Neural progenitor cell (in vitro differentiated cells): ENCODE data around the gene NSMF. TPM values are rescaled to one million over a fixed set of nuclear protein-coding genes. Genes with fewer than 3 reads are reported as not detected.

Source experiments
- DNase-seq: peaks from one replicate; pipeline ENCODE4 v3.0.0-alpha.2; 2016; ENCODE audit warnings: low spot score
- H2AFZ ChIP-seq: fragments of 200-600 bp; sonication (generic); replicated peaks from 2 replicates; pipeline ENCODE4 v1.6.1; 2016; ENCODE audit warnings: antibody characterized with exemption
- H3F3A ChIP-seq: fragments of 200-600 bp; sonication (generic); 2 replicates; pipeline ENCODE4 v1.6.1; 2016; ENCODE audit warnings: antibody characterized with exemption, low read depth
- H3K27ac ChIP-seq: fragments of 200-600 bp; sonication (generic); 2 replicates; pipeline ENCODE4 v1.5.1; 2016; ENCODE audit warnings: mild to moderate bottlenecking
- H3K27me3 ChIP-seq: fragments of 200-600 bp; sonication (generic); 2 replicates; pipeline ENCODE4 v1.6.1; 2016; ENCODE audit warnings: mild to moderate bottlenecking, moderate library complexity
- H3K36me3 ChIP-seq: fragments of 200-600 bp; sonication (generic); 2 replicates; pipeline ENCODE4 v1.5.1; 2016
- H3K4me1 ChIP-seq: fragments of 200-600 bp; sonication (generic); 2 replicates; pipeline ENCODE4 v1.6.1; 2016; ENCODE audit warnings: mixed run types
- H3K4me2 ChIP-seq: fragments of 200-600 bp; sonication (generic); 2 replicates; pipeline ENCODE4 v1.6.1; 2016
- H3K4me3 ChIP-seq: fragments of 200-600 bp; sonication (generic); 2 replicates; pipeline ENCODE4 v1.5.1; 2016
- H3K79me2 ChIP-seq: fragments of 200-600 bp; sonication (generic); 2 replicates; pipeline ENCODE4 v1.6.1; 2016; ENCODE audit warnings: low read depth
- H3K9ac ChIP-seq: fragments of 200-600 bp; sonication (generic); 2 replicates; pipeline ENCODE4 v1.6.1; 2016
- H3K9me3 ChIP-seq: fragments of 200-600 bp; sonication (generic); 2 replicates; pipeline ENCODE4 v1.5.1; 2016; ENCODE audit warnings: low read depth
- H4K20me1 ChIP-seq: fragments of 200-600 bp; sonication (generic); 2 replicates; pipeline ENCODE4 v1.6.1; 2016; ENCODE audit warnings: low read depth
- H3K27ac Mint-ChIP-seq: 3 replicates; pipeline ENCODE4 v1.8.0; 2021; ENCODE audit warnings: mixed read lengths
- H3K27me3 Mint-ChIP-seq: 2 replicates; pipeline ENCODE4 v1.8.0; 2022; ENCODE audit warnings: low read depth, mild to moderate bottlenecking, inconsistent platforms, moderate library complexity, mixed read lengths; ENCODE audit not compliant: insufficient read depth
- H3K36me3 Mint-ChIP-seq: 3 replicates; pipeline ENCODE4 v1.8.0; 2021; ENCODE audit warnings: mixed read lengths
- H3K4me1 Mint-ChIP-seq: 3 replicates; pipeline ENCODE4 v1.8.0; 2021; ENCODE audit warnings: mixed read lengths
- H3K4me3 Mint-ChIP-seq: 3 replicates; pipeline ENCODE4 v1.8.0; 2021; ENCODE audit warnings: mild to moderate bottlenecking, moderate library complexity, mixed read lengths
- H3K9me3 Mint-ChIP-seq: 3 replicates; pipeline ENCODE4 v1.8.0; 2020; ENCODE audit warnings: mixed read lengths
- CTCF ChIP-seq: fragments of 200-600 bp; sonication (generic); IDR thresholded peaks from 2 replicates; pipeline ENCODE4 v1.5.1; 2017; ENCODE audit warnings: antibody characterized with exemption, mild to moderate bottlenecking
- EZH2 ChIP-seq: fragments of 200-600 bp; sonication (generic); IDR thresholded peaks from 2 replicates; pipeline ENCODE4 v1.6.1; 2017; ENCODE audit warnings: antibody characterized with exemption, mild to moderate bottlenecking, moderate library complexity
- EZH2phosphoT487 ChIP-seq: fragments of 200-600 bp; sonication (generic); IDR thresholded peaks from 2 replicates; pipeline ENCODE4 v1.6.1; 2017; ENCODE audit warnings: antibody characterized with exemption
- total RNA-seq: library from RNA; depleted of rRNA; stranded (reverse); fragments of >200 nt; gene quantifications from 2 replicates; pipeline ENCODE4 v1.2.3, GENCODE V29; 2015; ENCODE audit warnings: low replicate concordance

Gene NSMF
- total RNA-seq, 1 donor from 2014 or later = 17.1 TPM

GRCh38 chr9:137434498-137435380 is 24.4 kb downstream of the NSMF start:
- Histone ChIP-seq H3K4me1 (no peaks in the 10 kb centered on the region), H2AFZ (no peak overlapping the region), H3K27me3 (no peaks in the 10 kb centered on the region), H3K4me3 (no peak overlapping the region), H3F3A (no peaks in the 10 kb centered on the region), H3K27ac (no peak overlapping the region), H4K20me1 (no peaks in the 10 kb centered on the region), H3K4me2 (no peak overlapping the region), H3K9me3 (no peaks in the 10 kb centered on the region), H3K9ac (no peak overlapping the region), H3K79me2 (no peaks in the 10 kb centered on the region), H3K36me3 (no peaks in the 10 kb centered on the region)
- Mint-ChIP-seq H3K27ac (no peak overlapping the region), H3K36me3 (no peaks in the 10 kb centered on the region), H3K4me3 (no peak overlapping the region), H3K4me1 (no peaks in the 10 kb centered on the region), H3K27me3 (no peaks in the 10 kb centered on the region), H3K9me3 (no peaks in the 10 kb centered on the region)
- DNase-seq = no peak
- TF ChIP-seq EZH2phosphoT487 (no peak), EZH2 (no peak), CTCF (no peak)

DNA sequence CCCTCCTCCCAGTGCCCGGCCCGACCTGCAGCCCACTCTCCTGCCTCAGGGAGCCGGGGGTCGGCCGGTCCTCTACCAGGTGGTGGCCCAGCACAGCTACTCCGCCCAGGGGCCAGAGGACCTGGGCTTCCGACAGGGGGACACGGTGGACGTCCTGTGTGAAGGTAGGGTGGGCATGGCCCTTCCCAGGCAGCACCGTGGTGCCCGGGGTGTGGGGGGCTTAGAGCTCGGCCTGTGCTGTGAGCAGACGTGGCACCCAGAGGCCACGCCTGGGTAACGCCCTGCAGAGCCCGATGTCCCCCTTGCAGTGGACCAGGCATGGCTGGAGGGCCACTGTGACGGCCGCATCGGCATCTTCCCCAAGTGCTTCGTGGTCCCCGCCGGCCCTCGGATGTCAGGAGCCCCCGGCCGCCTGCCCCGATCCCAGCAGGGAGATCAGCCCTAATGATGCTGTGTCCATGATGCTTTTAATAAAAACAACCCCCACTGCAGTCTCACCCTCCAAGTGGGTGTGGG is 25.2 kb downstream of the NSMF start:
- no peaks in the 10 kb centered on the region for H3K9me3 Mint-ChIP-seq

DNA sequence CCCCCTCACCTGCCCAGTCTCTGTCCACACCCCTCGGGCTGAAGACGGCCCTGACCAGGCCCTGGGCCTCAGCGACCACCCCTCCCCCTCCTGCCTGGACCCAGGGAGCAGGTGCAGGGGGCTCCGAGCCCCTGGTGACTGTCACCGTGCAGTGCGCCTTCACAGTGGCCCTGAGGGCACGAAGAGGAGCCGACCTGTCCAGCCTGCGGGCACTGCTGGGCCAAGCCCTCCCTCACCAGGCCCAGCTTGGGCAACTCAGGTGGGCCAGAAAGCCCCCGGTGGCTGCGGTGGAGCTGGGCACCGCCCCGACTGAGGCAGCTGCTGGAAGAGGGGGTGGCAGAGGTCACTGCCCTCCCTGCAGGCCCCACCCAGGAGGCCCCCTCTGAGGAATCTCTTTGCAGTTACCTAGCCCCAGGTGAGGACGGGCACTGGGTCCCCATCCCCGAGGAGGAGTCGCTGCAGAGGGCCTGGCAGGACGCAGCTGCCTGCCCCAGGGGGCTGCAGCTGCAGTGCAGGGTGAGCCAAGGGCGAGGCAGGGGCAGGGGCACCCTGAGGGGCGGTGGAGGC is 25.7 kb downstream of the NSMF start:
- DNase-seq = no peak
- no peaks in the 10 kb centered on the region for H3K9me3 Mint-ChIP-seq
- no peak overlapping the region for H3K27ac ChIP-seq
- no peaks in the 10 kb centered on the region for H3K27me3 Mint-ChIP-seq
- no peak overlapping the region for H3K4me2 ChIP-seq
- H3F3A ChIP-seq = no peaks in the 10 kb centered on the region
- H2AFZ ChIP-seq = no peak overlapping the region
- no peaks in the 10 kb centered on the region for H3K36me3 ChIP-seq
- H3K9ac ChIP-seq = no peak overlapping the region
- no peaks in the 10 kb centered on the region for H3K36me3 Mint-ChIP-seq
- H3K4me1 ChIP-seq = no peaks in the 10 kb centered on the region
- no peaks in the 10 kb centered on the region for H3K27me3 ChIP-seq
- no peak overlapping the region for H3K27ac Mint-ChIP-seq
- H3K79me2 ChIP-seq = no peaks in the 10 kb centered on the region
- H3K9me3 ChIP-seq = no peaks in the 10 kb centered on the region
- H3K4me3 Mint-ChIP-seq = no peak overlapping the region
- H3K4me1 Mint-ChIP-seq = no peaks in the 10 kb centered on the region
- H3K4me3 ChIP-seq = no peak overlapping the region
- TF ChIP-seq EZH2phosphoT487 (no peak), EZH2 (no peak), CTCF (no peak)
- no peaks in the 10 kb centered on the region for H4K20me1 ChIP-seq

More for the DNA sequence above, 25.2 kb downstream of the NSMF start:
- no peak overlapping the region for H3K4me3 ChIP-seq
- no peaks in the 10 kb centered on the region for H3K4me1 ChIP-seq
- no peaks in the 10 kb centered on the region for H3K79me2 ChIP-seq
- H3K27me3 ChIP-seq = no peaks in the 10 kb centered on the region
- Mint-ChIP-seq H3K4me1 (no peaks in the 10 kb centered on the region), H3K27ac (no peak overlapping the region), H3K27me3 (no peaks in the 10 kb centered on the region), H3K36me3 (no peaks in the 10 kb centered on the region), H3K4me3 (no peak overlapping the region)
- H3K9ac ChIP-seq = no peak overlapping the region
- TF ChIP-seq EZH2phosphoT487 = no peak
- no peak overlapping the region for H3K27ac ChIP-seq
- no peak overlapping the region for H2AFZ ChIP-seq
- H4K20me1 ChIP-seq = no peaks in the 10 kb centered on the region
- DNase-seq = no peak
- H3K9me3 ChIP-seq = no peaks in the 10 kb centered on the region
- no peaks in the 10 kb centered on the region for H3F3A ChIP-seq
- no peak overlapping the region for H3K4me2 ChIP-seq
- no peaks in the 10 kb centered on the region for H3K36me3 ChIP-seq
